ENCODE data around the gene SIKE1.
"Not testable (repeated sequence)": the region's sequence is repeated elsewhere in the genome, so short reads cannot be mapped to it uniquely, and the experiment has no call there.

SIKE1 gene

DNA sequence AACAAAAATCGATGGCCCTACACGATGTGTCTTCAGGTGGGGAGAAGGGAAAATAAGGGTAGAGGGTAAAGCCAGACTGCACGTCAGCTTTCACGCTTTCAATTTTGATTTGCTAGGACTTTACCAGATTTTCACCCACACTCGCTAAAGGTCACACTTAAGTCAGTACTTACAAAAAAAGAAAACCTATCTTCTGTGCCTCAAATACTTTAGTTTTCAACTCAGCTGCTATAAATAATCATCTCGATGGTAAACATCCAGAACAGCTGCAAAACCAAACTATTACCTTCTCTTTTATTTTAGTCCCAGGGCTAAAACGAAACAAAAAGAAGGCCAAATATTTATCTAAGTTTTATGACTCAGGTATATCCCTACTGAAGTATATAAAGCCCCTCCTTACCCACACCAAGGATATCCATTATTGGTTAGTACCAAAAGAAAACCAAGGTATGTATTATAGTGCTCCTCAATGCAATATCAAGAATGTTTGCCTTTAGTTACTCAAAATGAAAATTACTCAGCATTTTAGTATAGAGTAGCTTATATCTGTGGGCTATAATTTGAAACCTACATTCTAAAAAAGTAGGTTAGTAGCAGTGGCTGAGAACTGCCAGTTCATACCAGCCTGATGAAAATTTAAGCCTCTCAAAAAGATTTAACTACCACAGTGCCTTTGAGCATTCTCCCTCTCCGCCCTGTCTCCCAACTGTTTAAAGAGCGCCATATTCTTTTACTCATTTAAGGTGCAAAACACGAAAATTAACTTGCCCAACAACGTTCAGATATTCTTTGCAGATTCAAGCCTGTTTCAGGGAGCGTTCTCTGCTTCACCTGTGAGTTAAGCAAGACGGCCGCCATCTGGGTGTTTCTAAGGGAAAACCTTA is 24.2 kb downstream of the SIKE1 start:
- Histone ChIP-seq H3K9me3 (no peaks in the 10 kb centered on the region), H3K4me3 (ENCODE audit: low read depth, low read length) (peak overlapping the region; percentile 98), H3K4me1 (peaks cover 4% of the 10 kb centered on the region; the same call in 1 of the 2 replicates), H3K27me3 (no peaks in the 10 kb centered on the region), H3K36me3 (peaks cover 14% of the 10 kb centered on the region)
- TF ChIP-seq, protein P1, sequence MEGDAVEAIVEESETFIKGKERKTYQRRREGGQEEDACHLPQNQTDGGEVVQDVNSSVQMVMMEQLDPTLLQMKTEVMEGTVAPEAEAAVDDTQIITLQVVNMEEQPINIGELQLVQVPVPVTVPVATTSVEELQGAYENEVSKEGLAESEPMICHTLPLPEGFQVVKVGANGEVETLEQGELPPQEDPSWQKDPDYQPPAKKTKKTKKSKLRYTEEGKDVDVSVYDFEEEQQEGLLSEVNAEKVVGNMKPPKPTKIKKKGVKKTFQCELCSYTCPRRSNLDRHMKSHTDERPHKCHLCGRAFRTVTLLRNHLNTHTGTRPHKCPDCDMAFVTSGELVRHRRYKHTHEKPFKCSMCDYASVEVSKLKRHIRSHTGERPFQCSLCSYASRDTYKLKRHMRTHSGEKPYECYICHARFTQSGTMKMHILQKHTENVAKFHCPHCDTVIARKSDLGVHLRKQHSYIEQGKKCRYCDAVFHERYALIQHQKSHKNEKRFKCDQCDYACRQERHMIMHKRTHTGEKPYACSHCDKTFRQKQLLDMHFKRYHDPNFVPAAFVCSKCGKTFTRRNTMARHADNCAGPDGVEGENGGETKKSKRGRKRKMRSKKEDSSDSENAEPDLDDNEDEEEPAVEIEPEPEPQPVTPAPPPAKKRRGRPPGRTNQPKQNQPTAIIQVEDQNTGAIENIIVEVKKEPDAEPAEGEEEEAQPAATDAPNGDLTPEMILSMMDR (IDR thresholded peaks at IDR 0.05; ENCODE audit: low read depth, low read length), result no peak
- no peak for DNase-seq

DNA sequence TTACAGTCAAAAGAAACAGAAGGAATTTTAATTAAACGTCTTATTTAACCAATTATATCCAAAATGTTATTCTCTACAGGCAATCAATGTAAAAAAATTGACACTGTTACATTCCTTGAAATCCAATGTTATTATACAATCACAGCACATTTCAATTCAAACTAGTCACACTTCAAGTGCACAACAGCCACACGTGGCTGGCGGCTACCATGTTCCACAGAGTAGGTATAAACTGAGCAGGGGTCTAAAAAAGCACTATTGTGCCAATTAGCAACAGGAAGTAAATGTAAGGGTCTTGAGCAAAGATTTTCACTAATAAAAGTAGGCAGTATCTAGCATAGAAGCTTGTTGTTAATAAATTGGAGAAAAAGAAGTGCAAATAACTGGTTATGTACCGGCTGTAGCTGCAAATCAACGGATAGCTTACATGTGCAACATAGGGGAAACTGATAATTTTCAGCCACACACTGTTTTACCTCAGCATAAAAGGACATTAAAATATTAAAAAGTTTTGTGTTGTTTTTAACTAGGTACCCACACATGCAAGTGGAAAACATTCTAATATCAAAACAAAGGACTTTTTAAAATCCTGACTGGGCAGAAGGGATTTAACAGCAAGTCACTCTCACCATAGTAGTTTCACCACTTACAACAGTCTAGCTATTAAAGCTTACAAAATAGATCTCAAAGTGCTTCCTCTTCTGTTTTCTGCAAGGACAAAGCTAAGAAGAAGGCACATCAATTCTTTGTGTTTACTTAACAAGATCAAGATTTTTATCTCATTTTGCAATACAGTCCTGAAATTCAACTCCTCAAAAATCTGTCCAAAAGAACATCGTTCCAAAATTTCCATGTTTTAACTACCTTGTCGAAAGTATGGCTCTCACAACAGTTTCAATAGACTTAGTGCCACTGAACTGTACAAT is 25.2 kb downstream of the SIKE1 start:
- TF ChIP-seq, protein P1 (IDR thresholded peaks at IDR 0.05; ENCODE audit: low read depth, low read length), result no peak
- Histone ChIP-seq H3K4me1 (peaks cover 4% of the 10 kb centered on the region; the same call in 1 of the 2 replicates), H3K4me3 (ENCODE audit: low read depth, low read length) (peak overlapping the region; percentile 98), H3K9me3 (no peaks in the 10 kb centered on the region), H3K36me3 (peaks cover 14% of the 10 kb centered on the region), H3K27me3 (no peaks in the 10 kb centered on the region)
- no peak for DNase-seq

DNA sequence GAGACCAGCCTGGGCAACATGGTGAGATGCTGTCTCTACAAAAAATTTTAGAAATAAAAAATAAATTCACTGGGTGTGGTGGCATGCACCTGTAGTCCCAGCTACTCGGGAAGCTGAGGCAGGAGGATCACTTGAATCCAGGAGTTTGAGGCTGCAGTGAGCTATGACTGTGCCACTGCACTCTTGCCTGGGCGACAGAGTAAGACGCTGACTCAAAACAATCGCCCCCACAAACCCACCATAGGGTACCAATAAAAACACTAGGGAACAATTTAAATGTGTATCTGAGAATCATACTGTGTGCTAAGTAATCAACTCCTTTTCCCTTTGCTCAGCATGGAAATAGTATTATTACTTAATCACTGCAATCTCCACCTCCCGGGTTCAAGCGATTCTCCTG is 26.8 kb downstream of the SIKE1 start:
- H3K4me3 ChIP-seq (ENCODE audit: low read depth, low read length); H3K4me1 ChIP-seq; DNase-seq; H3K9me3 ChIP-seq; H3K27me3 ChIP-seq: not testable (repeated sequence)
- peaks cover 29% of the 10 kb centered on the region for H3K36me3 ChIP-seq

DNA sequence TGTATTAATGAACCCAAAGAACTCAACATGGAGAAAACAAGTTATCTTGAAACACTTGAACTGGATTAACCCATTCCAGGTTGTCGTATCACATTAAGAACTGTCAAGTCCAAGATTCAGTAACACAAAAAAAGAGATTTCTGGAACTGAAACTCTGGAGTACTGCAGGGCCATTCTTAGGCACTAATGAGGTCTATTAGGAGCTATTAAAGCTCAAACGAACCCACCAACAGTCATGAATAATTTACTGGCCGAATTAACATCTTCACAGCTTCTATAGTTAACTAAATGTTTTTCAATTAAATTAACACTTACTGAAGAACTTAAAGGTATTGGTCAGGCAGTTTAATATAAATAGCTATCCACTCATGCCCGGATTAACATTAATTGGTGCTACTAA is 27.3 kb downstream of the SIKE1 start:
- TF ChIP-seq, protein P1 (IDR thresholded peaks at IDR 0.05; ENCODE audit: low read depth, low read length), result no peak
- no peaks in the 10 kb centered on the region for H3K9me3 ChIP-seq
- H3K36me3 ChIP-seq, result peaks cover 35% of the 10 kb centered on the region
- H3K27me3 ChIP-seq, result no peaks in the 10 kb centered on the region
- DNase-seq, result no peak
- H3K4me1 ChIP-seq, result no peaks in the 10 kb centered on the region; the same call in 1 of the 2 replicates
- H3K4me3 ChIP-seq (ENCODE audit: low read depth, low read length), result no peak overlapping the region

DNA sequence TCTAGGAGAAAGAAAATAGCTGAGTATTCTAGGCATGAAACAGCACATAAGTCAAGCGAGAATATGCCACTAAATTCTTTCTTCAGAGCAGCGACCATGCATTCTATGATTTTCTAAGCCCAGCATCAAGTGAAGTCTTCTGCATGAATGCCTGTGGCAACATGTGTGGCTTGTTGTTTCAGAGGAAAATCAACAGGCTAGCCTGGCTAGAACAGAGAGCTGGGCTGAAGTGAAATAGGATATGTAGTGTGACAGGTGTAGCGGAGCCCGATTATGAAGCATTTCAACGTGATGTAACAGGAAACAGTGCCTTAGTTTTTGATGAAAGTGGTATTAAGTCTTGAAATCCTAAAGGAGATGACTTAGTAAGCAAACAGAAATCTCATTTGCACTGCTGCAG is 29.7 kb downstream of the SIKE1 start:
- TF ChIP-seq, protein P1 (IDR thresholded peaks at IDR 0.05; ENCODE audit: low read depth, low read length), result no peak
- no peaks in the 10 kb centered on the region for H3K9me3 ChIP-seq
- DNase-seq, result no peak
- H3K27me3 ChIP-seq, result no peaks in the 10 kb centered on the region
- no peak overlapping the region for H3K4me3 ChIP-seq (ENCODE audit: low read depth, low read length)
- H3K36me3 ChIP-seq, result peaks cover 45% of the 10 kb centered on the region
- H3K4me1 ChIP-seq, result no peaks in the 10 kb centered on the region; the same call in 1 of the 2 replicates

DNA sequence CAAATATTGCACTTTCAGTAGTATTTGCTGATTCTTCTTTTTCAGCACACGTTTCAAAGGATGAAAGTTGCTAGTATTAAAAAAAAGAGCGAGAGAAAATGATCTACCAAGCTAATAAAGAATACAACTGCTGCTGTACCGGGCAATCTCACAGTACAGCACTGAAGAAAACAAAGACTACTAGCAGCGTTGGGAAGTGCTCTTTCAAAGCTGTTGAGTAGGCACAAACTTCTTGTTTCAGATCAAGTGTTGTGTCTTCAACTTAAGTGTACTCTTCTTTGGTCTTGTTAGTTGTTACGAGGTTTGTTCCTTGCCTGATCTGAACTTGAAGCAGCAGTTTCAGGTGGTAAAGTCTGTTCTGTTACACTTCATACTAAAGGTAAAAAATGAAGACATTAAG is 30.6 kb downstream of the SIKE1 start:
- TF ChIP-seq, protein P1 (IDR thresholded peaks at IDR 0.05; ENCODE audit: low read depth, low read length), result no peak
- no peaks in the 10 kb centered on the region for H3K4me1 ChIP-seq
- no peak overlapping the region for H3K4me3 ChIP-seq (ENCODE audit: low read depth, low read length)
- peaks cover 53% of the 10 kb centered on the region for H3K36me3 ChIP-seq
- H3K9me3 ChIP-seq, result no peaks in the 10 kb centered on the region
- no peaks in the 10 kb centered on the region for H3K27me3 ChIP-seq
- DNase-seq, result no peak

Measured in BE2C (cell line).